Astrocyte (in vitro differentiated cells and primary cell): ENCODE data around the gene NOL4L. TPM values are rescaled to one million over a fixed set of nuclear protein-coding genes. Genes with fewer than 3 reads are reported as not detected.

Source experiments
- DNase-seq: peaks from one replicate; pipeline ENCODE4 v3.0.0-alpha.2; 2010; ENCODE audit warnings: low read depth
- FAIRE-seq: peaks from 2 replicates; lab custom pipeline; 2011; peaks lifted over from hg19 to GRCh38; lab: Jason Lieb, UNC
- H2AFZ ChIP-seq: 2 replicates; pipeline ENCODE4 v1.6.0; 2012; ENCODE audit warnings: low read depth, low read length, inconsistent platforms
- H3K27ac ChIP-seq: 2 replicates; pipeline ENCODE4 v1.5.1; 2011; ENCODE audit warnings: low read depth, low read length, inconsistent platforms
- H3K27me3 ChIP-seq: 2 replicates; pipeline ENCODE4 v1.6.0; 2011; ENCODE audit warnings: low read length, inconsistent platforms; ENCODE audit not compliant: insufficient read depth
- H3K36me3 ChIP-seq: 2 replicates; pipeline ENCODE4 v1.5.1; 2011; ENCODE audit warnings: low read length, inconsistent platforms; ENCODE audit not compliant: insufficient read depth
- H3K4me1 ChIP-seq: 2 replicates; pipeline ENCODE4 v1.5.1; 2011; ENCODE audit warnings: low read length, inconsistent platforms; ENCODE audit not compliant: insufficient read depth
- H3K4me2 ChIP-seq: 2 replicates; pipeline ENCODE4 v1.6.0; 2012; ENCODE audit warnings: low read length, inconsistent platforms
- H3K4me3 ChIP-seq: 2 replicates; pipeline ENCODE4 v1.5.1; 2011; ENCODE audit warnings: low read depth, mild to moderate bottlenecking, low read length, inconsistent platforms; ENCODE audit not compliant: insufficient read depth
- H3K79me2 ChIP-seq: 2 replicates; pipeline ENCODE4 v1.6.0; 2012; ENCODE audit warnings: mild to moderate bottlenecking, low read length, inconsistent platforms; ENCODE audit not compliant: insufficient read depth
- H3K9ac ChIP-seq: 2 replicates; pipeline ENCODE4 v1.6.0; 2012; ENCODE audit warnings: mild to moderate bottlenecking, low read length, inconsistent platforms
- H3K9me3 ChIP-seq: 2 replicates; pipeline ENCODE4 v1.5.1; 2012; ENCODE audit warnings: low read depth, mild to moderate bottlenecking, low read length, inconsistent platforms; ENCODE audit not compliant: insufficient read depth
- H4K20me1 ChIP-seq: 2 replicates; pipeline ENCODE4 v1.6.0; 2012; ENCODE audit warnings: low read length, inconsistent platforms; ENCODE audit not compliant: insufficient read depth
- H3K27ac Mint-ChIP-seq: one replicate; pipeline ENCODE4 v1.8.0; 2021; ENCODE audit warnings: mild to moderate bottlenecking, mixed read lengths; ENCODE audit not compliant: unreplicated experiment
- H3K27me3 Mint-ChIP-seq: one replicate; pipeline ENCODE4 v1.8.0; 2021; ENCODE audit warnings: low read depth, mixed read lengths; ENCODE audit not compliant: unreplicated experiment
- H3K36me3 Mint-ChIP-seq: one replicate; pipeline ENCODE4 v1.8.0; 2021; ENCODE audit warnings: low read depth, mixed read lengths; ENCODE audit not compliant: unreplicated experiment
- H3K4me1 Mint-ChIP-seq: one replicate; pipeline ENCODE4 v1.8.0; 2021; ENCODE audit warnings: low read depth, mixed read lengths; ENCODE audit not compliant: unreplicated experiment
- H3K4me3 Mint-ChIP-seq: one replicate; pipeline ENCODE4 v1.8.0; 2021; ENCODE audit warnings: mild to moderate bottlenecking, moderate library complexity, mixed read lengths; ENCODE audit not compliant: unreplicated experiment
- H3K9me3 Mint-ChIP-seq: one replicate; pipeline ENCODE4 v1.8.0; 2021; ENCODE audit warnings: mild to moderate bottlenecking, mixed read lengths; ENCODE audit not compliant: unreplicated experiment
- EZH2 ChIP-seq: IDR thresholded peaks from 2 replicates; pipeline ENCODE4 v1.6.1; 2012; ENCODE audit warnings: mild to moderate bottlenecking, low read length, inconsistent platforms; ENCODE audit not compliant: insufficient read depth
- total RNA-seq: library from RNA; stranded (reverse); gene quantifications from 2 replicates; pipeline ENCODE4 v1.2.1, GENCODE V29; 2021
- TF ChIP-seq, protein P1 (sequence below): IDR thresholded peaks from 2 replicates; pipeline ENCODE4 v1.5.1; 2011; ENCODE audit warnings: low read depth, mild to moderate bottlenecking, inconsistent platforms, low read length, moderate library complexity; ENCODE audit not compliant: insufficient read depth

Gene NOL4L
- total RNA-seq, 1 donor from 2014 or later: 35.5 TPM

DNA sequence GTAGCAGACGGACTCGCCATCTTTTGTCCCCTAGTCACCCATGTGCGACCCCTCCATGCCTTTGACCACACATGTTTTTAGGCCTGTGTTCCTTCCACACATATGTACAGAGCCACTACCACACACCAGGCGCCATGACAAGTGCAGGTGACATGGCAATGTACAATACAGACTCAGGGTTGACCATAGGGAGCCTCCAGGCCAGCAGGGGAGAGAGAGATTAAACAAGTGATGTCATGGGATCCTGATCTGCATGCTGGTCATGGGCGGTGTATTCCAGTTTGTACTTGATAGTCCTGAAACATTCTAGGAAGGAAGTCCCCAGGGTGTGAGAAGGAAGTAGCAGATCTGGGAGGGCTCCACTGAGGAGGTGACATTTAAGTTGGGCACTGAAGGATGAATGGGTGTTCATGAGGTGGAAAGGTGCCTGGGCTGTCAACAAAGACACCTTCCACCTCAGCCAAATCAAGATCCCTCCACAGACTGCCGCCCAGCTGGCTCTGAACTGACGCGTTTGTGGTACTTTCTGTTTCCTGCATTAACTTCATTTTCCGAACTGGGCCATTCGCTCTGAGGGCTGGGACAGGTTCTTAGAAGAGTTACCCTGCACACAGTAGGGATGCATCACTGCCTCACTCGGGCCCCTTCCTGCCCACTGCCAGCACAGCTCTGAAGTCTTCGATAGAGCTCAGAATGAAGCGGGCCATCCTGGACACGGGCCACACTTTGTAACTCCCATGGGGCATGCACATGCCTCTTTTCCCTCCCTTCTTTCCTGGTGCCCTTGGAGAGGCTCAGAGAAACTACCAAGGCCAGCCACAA is 94.0 kb downstream of the NOL4L start:
- FAIRE-seq (no peak), DNase-seq (no peak)
- Mint-ChIP-seq H3K36me3 (peaks cover 6% of the 10 kb centered on the region), H3K4me3 (no peak overlapping the region), H3K9me3 (peaks cover 2% of the 10 kb centered on the region), H3K27ac (no peak overlapping the region), H3K4me1 (peaks cover 5% of the 10 kb centered on the region), H3K27me3 (no peaks in the 10 kb centered on the region)
- Histone ChIP-seq H3K4me3 (no peak overlapping the region), H3K27me3 (no peaks in the 10 kb centered on the region), H4K20me1 (no peaks in the 10 kb centered on the region), H3K9me3 (no peaks in the 10 kb centered on the region), H3K4me1 (peaks cover 4% of the 10 kb centered on the region), H3K36me3 (no peaks in the 10 kb centered on the region), H3K9ac (no peak overlapping the region), H2AFZ (no peak overlapping the region), H3K79me2 (no peaks in the 10 kb centered on the region), H3K27ac (no peak overlapping the region), H3K4me2 (no peak overlapping the region)
- TF ChIP-seq EZH2: no peak
- TF ChIP-seq, protein P1, sequence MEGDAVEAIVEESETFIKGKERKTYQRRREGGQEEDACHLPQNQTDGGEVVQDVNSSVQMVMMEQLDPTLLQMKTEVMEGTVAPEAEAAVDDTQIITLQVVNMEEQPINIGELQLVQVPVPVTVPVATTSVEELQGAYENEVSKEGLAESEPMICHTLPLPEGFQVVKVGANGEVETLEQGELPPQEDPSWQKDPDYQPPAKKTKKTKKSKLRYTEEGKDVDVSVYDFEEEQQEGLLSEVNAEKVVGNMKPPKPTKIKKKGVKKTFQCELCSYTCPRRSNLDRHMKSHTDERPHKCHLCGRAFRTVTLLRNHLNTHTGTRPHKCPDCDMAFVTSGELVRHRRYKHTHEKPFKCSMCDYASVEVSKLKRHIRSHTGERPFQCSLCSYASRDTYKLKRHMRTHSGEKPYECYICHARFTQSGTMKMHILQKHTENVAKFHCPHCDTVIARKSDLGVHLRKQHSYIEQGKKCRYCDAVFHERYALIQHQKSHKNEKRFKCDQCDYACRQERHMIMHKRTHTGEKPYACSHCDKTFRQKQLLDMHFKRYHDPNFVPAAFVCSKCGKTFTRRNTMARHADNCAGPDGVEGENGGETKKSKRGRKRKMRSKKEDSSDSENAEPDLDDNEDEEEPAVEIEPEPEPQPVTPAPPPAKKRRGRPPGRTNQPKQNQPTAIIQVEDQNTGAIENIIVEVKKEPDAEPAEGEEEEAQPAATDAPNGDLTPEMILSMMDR: no peak

DNA sequence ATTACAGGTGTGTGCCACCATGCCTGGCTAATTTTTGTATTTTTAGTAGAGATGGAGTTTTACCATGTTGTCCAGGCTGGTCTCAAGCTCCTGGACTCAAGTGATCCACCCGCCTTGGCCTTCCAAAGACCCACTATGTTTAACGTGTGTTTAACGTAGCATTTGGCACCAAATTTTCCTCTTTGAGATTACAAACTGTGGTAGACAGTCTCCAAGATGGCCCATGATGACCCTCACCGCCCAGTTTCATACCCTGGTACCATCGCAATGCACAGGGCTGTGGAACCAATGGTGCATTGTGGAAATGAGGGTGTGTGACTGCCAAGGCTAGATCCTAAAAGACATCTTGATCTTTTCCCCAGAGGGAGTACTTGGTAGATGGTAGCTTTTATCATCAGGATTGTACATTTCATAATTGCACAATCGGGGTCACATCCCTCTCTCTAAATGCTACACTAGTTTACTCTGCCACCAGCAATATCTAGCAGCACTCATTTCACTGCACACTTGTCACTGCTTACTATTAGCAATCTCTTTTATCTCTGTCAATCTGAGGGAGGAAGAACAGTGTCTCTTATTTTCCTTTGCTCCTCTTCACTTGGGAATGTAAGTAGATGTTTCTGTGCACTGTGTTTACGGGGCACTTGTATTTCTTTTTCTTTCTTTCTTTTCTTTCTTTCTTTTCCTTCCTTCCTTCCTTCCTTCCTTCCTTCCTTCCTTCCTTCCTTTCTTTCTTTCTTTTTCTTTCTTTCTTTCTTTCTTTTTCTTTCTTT is 96.9 kb downstream of the NOL4L start:
- no peak for FAIRE-seq

More for the DNA sequence above, 96.9 kb downstream of the NOL4L start:
- DNase-seq: no peak
- peaks cover 2% of the 10 kb centered on the region for H3K9me3 Mint-ChIP-seq
- H3K4me3 Mint-ChIP-seq: no peak overlapping the region
- H3K36me3 Mint-ChIP-seq: peaks cover 6% of the 10 kb centered on the region
- no peak overlapping the region for H3K27ac ChIP-seq
- H3K4me2 ChIP-seq: no peak overlapping the region
- no peak overlapping the region for H3K4me3 ChIP-seq
- peaks cover 6% of the 10 kb centered on the region for H3K4me1 Mint-ChIP-seq
- no peak overlapping the region for H3K9ac ChIP-seq
- no peaks in the 10 kb centered on the region for H4K20me1 ChIP-seq
- H3K36me3 ChIP-seq: no peaks in the 10 kb centered on the region
- H3K9me3 ChIP-seq: no peaks in the 10 kb centered on the region
- no peaks in the 10 kb centered on the region for H3K27me3 ChIP-seq
- no peaks in the 10 kb centered on the region for H3K79me2 ChIP-seq
- H3K27ac Mint-ChIP-seq: no peak overlapping the region
- no peak overlapping the region for H2AFZ ChIP-seq
- peaks cover 8% of the 10 kb centered on the region for H3K4me1 ChIP-seq
- H3K27me3 Mint-ChIP-seq: no peaks in the 10 kb centered on the region
- no peak for TF ChIP-seq EZH2
- TF ChIP-seq, protein P1: no peak
